Measurements from ENCODE around the gene EVPLL.
"Not testable (repeated sequence)": the region's sequence is repeated elsewhere in the genome, so short reads cannot be mapped to it uniquely, and the experiment has no call there.

Gene EVPLL

DNA sequence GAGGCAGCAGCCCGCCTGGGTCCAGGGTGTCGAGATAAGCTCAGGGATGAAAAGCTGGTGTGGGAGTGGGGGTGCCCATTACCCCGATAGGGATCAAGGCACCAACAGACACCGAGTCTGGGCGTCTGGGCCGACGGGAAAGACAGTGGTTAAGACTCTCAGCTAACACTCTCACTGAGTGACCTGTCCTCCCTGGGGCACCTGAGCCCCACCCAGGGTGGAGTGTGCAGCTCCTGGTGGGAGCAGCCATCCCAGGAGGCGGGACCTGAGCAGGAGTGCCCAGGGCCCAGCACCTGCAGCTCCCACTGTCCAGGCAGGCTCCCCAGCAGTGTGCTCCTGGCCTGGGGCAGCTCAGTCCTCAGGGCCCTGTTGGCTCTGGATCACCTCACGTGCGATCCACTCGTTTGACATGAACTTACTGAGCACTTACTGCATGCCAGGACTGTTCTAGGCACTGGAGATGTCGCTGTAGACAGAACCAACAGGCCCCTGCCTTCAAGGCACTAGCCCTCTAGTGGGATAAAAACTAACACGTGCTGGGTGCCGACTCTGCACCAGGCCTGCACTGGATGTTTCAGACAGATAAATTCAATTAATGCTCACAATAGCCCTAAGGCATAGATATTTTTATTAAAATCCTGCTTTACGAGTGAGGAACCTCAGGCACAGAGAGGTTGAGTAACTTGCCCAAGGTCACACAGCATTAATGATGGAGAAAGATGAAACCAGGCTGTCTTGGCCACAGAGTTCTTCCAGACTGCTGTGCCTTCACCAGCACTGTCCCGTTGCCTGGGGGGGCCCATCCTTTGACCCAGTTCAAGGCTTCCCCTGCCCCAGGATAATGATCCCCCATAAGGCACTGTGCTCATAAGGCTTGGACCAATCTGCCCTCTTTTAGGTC, 1.9 kb downstream of the EVPLL start:
- no peak for DNase-seq (ENCODE audit: low spot score)

DNA sequence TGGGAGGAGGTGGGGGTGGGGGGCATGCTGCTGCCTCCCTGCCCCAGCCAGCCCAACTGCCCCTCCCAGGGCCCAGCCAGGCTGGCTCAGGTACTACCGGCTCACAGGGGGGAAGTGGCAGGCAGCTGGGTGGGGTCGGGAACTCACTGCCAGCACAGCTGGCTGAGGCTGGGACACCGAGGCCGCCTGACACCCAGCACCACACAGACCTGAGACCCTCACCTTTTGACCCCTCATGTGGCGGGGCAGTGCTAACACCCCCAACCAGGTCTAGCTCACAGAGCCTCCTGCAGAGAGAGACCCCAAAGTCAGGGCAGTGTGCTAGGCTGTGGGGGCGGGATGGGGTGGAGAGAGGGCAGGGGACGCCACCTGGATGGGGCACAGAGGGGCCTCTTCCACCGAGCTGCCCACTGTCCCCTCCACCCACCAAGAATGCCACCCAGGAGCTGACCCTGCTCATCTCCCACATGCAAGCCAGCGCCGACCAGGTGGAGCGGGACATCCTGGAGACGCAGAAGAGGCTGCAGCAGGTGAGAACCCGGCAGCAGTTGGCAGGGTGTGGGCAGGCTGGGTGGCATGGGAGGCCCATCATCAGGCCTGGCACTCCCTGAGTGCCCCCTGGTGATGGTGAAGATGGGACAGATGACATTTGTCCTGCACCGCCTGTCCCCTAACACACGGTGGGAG, 3.0 kb downstream of the EVPLL start:
- no peak for DNase-seq (ENCODE audit: low spot score)

DNA sequence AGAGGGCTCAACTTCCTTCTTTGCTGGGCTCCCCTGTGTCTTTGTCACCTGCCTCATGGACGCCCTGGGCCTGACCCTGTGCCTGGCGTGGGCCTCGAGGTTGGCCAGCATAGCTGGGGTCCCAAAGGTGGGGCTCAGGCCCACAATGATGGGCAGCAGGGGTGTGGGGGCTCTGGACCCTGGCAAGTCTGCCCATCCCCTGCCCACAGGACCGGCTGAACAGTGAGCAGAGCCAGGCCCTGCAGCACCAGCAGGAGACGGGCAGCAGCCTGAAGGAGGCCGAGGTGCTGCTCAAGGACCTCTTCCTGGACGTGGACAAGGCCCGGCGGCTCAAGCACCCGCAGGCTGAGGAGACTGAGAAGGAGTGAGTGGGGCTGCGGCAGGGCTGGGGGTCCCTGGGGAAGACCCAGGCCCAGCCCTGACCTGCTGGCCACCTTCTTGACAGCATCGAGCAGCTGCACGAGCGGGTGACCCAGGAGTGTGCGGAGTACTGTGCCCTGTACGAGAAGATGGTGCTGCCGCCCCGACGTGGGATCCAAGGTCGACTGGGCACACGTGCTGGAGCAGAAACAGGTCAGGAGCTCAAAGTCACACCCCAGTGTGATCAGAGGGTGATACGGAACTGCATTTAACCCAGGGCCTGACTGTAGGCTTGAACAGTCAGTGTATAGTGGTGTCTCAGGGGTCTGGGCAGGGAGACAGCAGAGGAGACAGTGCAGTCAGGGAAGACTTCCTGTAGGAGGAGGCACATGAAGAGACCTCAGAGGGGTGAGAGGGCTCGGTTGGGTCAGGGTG, 3.8 kb downstream of the EVPLL start:
- no peak for DNase-seq (ENCODE audit: low spot score)

DNA sequence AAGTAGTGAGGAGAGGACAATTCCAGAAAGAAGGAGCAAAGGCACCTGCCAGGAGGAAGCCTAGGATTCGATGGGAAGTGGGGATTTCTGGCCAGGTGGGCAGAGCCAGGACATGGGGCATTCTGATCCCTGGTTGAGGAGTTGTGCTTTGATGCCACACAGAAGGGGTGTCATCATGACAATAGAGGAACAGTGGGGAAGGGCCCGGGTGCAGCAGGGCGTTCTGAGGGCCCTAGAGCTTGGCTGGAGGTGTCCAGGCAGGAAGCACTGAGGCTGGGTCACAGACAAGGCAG, 4.3 kb downstream of the EVPLL start:
- DNase-seq (ENCODE audit: low spot score), result no peak

DNA sequence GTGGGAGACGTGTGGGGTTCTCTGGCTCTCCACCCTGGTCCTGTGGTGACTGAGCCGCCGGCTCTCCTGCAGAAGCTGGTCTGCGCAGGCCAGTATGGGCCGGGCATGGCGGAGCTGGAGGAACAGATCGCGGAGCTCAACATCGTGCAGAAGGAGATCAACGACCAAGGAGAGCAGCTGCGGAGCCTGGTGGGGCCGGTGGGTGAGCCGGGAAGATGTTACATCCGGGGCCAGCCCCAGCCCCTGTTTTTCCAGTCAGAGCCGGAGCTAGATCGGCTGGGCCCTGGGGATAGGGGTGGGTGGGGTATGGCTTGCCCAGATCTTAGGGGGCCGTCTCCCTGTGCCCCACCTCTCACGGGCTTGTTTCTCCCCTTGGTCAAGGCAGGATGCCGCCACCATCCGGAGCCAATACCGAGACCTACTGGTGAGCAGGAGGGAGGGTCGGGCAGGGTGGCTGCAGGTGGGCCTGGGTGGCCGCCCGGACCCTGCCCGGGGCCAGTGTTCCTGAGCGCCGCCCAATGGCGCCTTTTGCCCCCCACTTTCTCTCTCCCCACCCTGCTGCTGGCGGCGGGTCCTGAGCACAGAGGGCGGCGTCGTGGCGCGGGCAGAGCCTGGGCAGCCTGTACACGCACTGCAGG, 5.0 kb downstream of the EVPLL start:
- DNase-seq (ENCODE audit: low spot score), result no peak

DNA sequence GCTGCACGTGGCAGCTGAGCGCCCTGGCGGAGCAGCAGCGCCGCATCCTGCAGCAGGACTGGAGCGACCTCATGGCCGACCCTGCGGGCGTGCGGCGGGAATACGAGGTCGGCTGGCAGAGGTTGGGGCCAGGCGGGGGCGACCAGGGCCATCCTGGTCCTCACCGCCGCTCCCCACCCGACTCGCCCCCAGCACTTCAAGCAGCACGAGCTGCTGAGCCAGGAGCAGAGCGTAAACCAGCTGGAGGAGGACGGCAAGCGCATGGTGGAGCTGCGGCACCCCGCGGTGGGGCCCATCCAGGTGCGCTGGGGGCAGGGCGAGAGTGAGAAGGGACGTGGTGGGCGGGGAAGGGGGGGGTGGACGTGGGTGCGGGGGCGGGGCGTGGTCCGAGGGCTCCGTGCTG, 5.5 kb downstream of the EVPLL start:
- not testable (repeated sequence) for DNase-seq (ENCODE audit: low spot score)

DNA sequence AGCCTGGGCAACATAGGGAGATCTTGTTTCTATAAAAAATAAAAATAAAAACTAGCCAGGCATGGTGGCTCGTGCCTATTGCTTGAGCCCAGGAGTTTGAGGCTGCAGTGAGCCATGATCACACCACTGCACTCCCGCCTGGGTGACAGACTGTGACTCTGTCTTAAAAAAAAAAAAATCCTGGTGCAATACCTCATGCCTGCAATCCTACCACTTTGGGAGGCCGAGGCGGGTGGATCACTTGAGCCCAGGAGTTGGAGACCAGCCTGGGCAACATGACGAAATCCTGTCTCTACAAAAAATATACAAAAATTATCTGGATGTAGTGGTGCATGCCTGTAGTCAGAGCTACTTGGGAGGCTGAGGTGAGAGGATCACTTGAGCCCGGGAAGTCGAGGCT, 6.7 kb downstream of the EVPLL start:
- not testable (repeated sequence) for DNase-seq (ENCODE audit: low spot score)

DNA sequence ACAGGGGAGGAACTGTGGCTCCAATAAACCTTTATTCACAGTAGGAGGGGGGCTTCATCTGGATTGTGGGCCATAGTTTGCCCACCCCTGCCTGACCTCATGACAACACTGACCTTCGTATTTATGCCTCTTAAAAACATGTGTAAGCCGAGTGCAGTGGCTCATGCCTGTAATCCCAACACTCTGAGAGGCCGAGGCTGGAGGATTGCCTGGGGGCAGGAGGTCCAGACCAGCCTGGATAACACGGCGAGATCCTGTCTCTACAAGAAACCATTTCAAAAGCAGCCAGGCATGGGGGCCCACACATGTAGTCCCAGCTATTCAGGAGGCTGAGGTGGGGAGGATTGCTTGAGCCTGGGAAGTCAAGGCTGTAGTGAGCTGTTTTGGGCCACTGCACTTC, 10.0 kb downstream of the EVPLL start:
- not testable (repeated sequence) for DNase-seq (ENCODE audit: low spot score)

DNA sequence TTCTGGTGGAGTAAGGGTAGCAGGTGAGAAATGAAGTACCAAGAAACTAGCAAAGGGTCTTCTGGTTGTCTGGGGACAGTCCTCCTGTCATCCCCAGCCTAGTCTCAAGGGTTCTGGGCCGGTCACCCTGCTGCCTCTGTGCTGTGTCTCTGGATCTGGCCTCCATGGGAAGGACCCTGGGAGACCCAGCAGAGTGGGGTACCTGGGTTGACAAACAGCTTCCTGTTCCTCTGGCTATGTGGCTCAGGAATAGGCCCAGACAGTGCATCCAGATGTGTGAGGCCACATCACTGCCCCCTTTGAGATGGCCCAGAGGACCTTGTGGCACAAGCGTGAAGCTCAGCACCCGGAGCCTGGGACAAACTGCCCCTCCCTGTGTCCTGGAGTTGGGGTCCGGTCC, 10.7 kb downstream of the EVPLL start:
- not testable (repeated sequence) for DNase-seq (ENCODE audit: low spot score)

DNA sequence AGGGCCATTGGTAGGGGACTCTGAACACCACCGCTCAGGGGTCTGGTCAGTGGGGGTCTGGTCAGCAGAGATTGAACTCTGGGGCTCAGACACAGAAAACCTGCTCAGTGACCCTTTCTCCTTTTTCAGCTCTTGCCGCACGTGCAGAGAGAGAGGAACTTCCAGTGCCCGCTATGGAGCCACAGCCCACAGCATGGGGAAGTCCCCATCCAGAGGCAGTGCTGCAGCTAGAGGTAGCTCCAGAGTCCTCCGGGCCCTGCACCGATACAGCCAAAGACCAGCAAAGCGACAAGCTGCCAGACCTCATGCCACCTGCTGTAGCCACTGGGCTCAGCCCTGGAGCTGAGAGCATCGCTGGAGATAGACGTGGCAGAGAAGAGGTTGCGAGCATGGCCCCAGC, 11.2 kb downstream of the EVPLL start:
- DNase-seq (ENCODE audit: low spot score), result not testable (repeated sequence)

DNA sequence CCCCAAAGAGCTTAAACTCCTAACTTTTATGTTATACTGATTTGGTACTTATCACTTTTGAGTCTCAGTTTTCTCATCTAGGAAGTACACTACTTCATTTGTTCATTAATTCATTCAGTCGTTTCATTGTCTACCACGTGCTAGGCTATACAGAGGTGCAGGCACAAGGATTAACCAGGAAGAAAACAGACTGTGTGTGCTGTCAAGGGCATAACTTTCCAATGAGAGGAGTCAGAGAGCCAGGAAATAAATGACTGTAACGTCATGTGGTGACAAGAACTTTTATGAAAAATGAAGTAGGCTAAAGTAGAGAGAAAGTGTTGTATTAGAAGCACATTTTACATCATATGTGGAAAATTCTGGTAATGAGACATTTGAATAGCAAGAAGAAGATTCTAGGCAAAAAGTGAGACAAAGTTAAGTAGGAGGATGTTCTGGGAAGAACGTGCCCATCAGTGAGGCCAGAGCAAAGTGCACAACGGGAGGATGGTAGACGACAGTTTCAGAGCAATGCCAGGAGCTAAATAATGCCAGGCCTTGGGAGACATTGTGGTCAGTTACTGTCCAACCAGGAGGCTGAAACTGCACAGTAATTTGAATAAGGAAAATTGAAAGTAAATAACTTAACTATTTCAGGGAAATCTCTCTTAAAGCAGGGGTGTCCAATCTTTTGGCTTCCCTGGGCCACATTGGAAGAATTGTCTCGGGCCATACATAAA, 24.5 kb downstream of the EVPLL start:
- DNase-seq (ENCODE audit: low spot score), result not testable (repeated sequence)

DNA sequence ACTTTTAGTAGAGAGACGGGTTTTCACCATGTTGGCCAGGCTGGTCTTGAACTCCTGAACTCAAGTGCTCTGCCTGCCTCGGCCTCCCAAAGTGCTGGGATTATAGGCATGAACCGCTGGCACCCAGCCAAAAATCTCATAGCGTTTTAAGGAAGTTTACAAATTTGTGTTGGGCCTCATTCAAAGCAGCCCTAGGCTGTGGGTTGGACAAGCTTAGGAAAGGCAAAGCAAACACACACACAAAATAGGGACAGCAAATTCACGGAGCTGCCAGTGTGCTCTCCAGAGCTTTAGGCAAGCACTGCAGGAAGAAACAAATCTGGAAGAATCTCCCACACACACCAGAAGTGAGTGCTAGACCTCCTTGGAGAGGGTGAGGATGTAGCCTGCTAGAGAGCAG, 25.6 kb downstream of the EVPLL start:
- not testable (repeated sequence) for DNase-seq (ENCODE audit: low spot score)

DNA sequence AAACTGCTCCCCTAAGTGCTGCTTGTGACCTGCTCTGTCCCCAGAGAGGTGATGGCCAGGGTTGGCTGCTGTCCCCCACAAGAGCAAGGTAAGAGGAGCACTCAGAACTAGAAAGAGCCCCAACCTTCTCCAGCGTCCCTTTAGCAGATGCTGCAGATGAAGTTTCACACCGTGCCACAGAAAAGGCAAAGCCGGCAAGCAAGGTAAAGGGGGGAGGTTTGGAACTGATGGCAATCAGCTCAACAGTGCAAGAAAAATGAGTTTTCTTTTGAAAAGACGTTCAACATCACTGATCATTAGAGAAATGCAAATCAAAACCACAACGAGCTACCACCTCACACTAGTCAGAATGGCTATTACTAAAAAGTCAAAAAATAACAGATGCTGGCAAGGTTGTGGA, 26.0 kb downstream of the EVPLL start:
- DNase-seq (ENCODE audit: low spot score), result not testable (repeated sequence)

DNA sequence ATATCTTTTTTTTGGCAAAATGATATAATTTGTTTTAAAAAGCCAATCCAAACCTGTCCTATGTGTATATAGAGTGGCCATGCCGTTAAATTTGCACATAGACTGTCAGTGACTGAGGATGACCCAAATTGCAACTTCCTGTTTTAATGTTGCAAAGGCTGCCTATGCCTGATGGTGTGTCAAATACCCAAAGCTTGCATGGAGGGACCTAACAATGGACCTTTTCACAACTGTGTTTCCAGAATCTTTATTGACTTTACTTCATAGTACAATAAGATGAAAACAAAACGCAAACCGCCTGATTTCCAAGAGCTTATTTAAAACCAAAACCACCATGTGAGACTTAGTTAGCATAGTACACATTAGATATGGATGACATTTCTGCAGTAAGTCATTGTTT, 31.3 kb downstream of the EVPLL start:
- DNase-seq (ENCODE audit: low spot score), result not testable (repeated sequence)

DNA sequence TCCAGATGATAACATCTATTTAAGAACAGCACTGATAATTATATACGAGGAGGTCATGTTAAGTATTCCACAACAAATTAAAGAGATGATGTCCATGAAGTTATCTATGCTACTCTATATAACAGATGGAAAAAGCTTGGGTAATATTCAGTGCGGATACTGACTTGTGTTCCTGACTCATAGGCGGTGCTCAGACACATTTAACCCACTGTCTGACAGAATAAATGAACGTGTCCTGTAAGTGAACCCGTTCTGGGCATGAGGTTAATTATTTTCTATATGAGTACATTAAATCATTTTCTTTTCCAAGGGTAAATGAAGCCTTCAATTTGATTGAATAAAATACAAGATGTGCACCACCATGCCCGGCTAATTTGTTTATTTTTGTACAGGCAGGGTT, 31.7 kb downstream of the EVPLL start:
- DNase-seq (ENCODE audit: low spot score), result not testable (repeated sequence)

DNA sequence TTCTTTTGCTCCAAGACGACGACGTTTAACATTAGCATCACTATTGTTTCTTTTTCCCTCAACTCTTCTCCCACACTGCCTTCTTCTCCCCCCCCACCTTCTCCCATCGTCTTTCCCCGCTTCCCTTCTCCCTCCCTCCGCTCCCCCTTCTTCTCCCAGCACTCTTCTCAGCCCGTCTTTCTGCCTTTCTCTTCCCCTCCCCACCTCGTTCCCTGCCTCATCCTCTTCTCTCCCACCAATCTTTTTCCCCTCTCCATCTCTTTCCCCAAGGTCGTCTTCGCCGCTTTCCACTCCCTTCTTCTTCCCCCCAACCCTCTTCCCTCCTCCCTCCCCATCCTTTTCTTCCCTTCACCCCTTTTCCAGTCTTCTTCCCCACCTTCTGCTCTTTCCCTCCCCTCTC, 33.2 kb downstream of the EVPLL start:
- not testable (repeated sequence) for DNase-seq (ENCODE audit: low spot score)

DNA sequence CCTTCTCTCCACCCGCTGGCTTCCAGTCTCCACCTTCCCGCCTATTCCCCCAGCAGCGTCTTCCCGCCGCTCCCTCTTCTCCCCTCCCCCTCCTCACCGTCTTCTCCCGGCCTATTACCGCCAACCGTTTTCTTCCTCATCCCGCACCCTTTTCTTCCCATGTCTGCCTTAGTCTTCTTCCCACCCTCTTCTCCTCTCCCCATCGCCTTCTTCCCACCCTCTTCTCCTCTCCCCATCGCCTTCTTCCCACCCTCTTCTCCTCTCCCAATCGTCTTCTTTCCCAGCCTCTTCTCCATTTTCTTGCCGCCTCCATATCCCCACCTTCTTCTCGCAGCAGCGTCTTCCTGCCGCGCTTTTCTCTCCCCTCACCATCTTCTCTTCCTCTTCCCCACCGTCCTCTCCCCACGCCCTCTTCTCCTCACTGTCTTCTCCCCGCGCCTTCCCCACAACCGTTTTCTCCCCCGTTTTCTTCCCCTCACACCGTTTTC, 33.8 kb downstream of the EVPLL start:
- not testable (repeated sequence) for DNase-seq (ENCODE audit: low spot score)

DNA sequence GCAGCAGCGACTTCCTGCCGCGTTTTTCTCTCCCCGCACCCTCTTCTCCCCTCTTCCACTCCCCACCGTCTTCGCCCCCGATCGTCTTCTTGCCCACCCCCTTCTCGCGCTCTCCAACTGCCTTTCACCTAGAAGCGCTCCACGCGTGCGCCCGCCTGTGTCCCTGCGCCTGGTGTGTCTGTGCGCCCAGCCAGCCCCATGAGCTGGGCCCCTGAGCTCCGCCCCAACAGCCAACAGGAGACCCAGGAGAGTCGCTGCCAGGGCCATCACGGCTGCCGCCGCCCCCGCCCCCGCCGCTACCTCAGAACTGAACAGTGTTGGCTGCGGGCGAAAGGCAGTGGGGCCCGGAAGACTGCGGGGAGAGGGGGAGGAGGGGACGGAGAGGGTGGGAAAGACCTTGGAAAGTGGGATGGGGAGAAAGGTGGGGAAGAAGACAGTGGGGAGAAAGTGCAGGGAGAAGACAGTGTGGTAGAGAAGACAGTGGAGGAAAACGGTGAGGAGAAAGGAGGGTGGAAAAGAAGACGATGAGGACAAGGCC, 34.5 kb downstream of the EVPLL start:
- not testable (repeated sequence) for DNase-seq (ENCODE audit: low spot score)

DNA sequence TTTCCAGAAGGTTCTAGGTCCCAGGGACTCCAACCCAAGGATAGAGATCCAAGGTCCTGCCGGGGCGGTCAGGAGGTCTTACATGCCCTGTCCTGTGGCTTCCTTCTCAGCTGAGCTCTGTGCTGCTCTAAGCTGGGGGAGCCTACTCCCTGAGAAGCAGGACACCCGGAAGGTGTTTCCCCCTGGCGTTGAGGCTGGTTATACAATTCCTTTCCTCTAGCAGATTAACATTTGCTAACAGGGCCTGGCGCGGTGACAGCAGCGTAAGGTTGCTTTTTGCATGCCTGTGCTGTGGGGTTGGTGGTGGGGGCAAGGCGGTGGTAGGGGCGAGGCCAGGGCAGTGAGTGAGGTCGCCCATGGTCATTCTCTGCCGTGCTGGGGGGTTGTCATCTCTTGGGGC, 43.9 kb downstream of the EVPLL start:
- not testable (repeated sequence) for DNase-seq (ENCODE audit: low spot score)

DNA sequence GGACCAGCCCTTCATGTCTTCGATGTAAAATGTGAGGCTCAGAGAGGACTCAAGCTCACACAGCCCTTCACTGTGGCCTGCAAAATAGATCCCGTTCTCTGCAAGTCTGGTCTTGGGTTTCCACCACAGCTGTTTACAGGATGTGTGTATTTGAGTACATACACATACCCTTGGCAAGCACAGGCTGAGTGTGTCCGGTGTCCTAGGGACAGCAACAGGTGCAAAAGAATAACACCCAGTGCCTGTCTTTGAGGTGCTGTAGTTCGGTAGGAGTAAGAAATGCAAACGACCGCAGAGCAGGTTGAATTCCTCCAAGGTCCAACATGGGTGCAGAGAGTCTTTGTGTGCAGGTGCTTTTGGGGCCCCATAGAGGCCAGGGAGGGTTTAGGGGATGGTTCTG, 44.9 kb downstream of the EVPLL start:
- DNase-seq (ENCODE audit: low spot score), result not testable (repeated sequence)

DNA sequence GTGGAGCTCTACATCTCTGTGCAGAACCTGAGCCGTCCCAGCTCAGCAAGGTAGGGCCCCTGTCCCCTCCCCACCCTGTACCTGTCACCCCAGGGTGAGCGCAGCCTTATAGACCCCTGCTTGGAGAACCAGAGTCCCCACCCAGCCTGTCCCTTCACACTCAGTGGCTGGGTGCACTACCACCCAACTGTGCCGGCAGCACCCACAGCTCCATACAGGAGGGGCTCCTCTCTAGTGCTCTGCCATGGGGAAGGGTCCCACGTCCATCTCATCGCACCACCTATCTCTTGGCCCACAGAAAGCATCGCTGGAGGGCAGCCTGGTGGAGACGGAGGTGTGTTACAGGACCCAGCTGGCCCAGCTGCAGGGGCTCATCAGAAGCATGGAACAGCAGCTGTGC, 45.4 kb downstream of the EVPLL start:
- not testable (repeated sequence) for DNase-seq (ENCODE audit: low spot score)
